Lower lobe of right lung (tissue), 2 donors: Measurements from ENCODE around the gene MAPRE2. TPM values are rescaled to one million over a fixed set of nuclear protein-coding genes. Genes with fewer than 3 reads are reported as not detected.
"Not testable (repeated sequence)": the region's sequence is repeated elsewhere in the genome, so short reads cannot be mapped to it uniquely, and the experiment has no call there.

Source experiments
- ATAC-seq, 2 donors: fragments of 200-7000 bp; cut with Tn5 transposase; one replicate each; pipeline ENCODE4 v1.9.1; 2020 to 2022; ENCODE audit warnings: mild to moderate bottlenecking in 2 of 2, moderate library complexity in 2 of 2
- DNase-seq: peaks from one replicate; pipeline ENCODE4 v3.0.0-alpha.2; 2020
- H3K27ac ChIP-seq: fragments of 200-600 bp; one replicate; pipeline ENCODE4 v1.8.0; 2022
- H3K27me3 ChIP-seq: fragments of 200-600 bp; one replicate; pipeline ENCODE4 v1.8.0; 2022; ENCODE audit warnings: low read depth
- H3K36me3 ChIP-seq: fragments of 200-600 bp; one replicate; pipeline ENCODE4 v1.8.0; 2022; ENCODE audit warnings: mild to moderate bottlenecking
- H3K4me1 ChIP-seq: fragments of 200-600 bp; one replicate; pipeline ENCODE4 v1.8.0; 2022
- H3K4me3 ChIP-seq: fragments of 200-600 bp; one replicate; pipeline ENCODE4 v1.8.0; 2022; ENCODE audit warnings: mild to moderate bottlenecking
- H3K9me3 ChIP-seq: fragments of 200-600 bp; one replicate; pipeline ENCODE4 v1.8.0; 2022
- intact Hi-C: fragments of 100-400 bp; cut with DNase I; formaldehyde crosslinking; loops from one replicate; pipeline ENCODE4 v1.11.0; 2022
- total RNA-seq: library from RNA; stranded (reverse); fragmentation: NEBNext Ultra II Directional; extraction: Animal tissue kit (Norgen Biotek cat#: 25700); gene quantifications from one replicate; pipeline ENCODE4 v1.2.1, GENCODE V29; 2021
- TF ChIP-seq, protein P1 (sequence below): fragments of 200-600 bp; IDR thresholded peaks from one replicate; pipeline ENCODE4 v1.8.0; 2022; ENCODE audit warnings: antibody characterized with exemption, mild to moderate bottlenecking
- donor health status: DM: no; HTN: yes; CAD: no; lungs with severe emphysema.

MAPRE2 gene
- total RNA-seq, 1 donor from 2014 or later, result 33.8 TPM

DNA sequence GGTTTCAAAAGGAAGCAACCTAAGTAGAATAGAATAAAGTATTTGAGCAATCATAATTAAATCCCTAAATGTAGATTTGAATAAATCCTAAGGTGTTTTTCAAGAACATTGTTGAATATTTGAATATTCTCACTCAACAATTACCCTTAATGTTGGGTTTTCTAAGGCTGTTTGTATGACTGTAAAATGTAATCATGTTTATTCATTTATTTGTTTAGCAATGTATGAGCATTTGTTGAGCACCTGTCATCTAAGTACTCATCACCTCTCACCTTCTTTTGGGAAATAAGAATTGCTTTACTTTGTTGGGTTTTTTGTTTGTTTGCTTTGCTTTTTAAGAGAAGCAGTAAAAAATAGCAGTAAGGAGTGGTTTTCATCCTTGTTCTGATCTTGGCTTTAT is 66.0 kb downstream of the MAPRE2 start:
- TF ChIP-seq, protein P1, sequence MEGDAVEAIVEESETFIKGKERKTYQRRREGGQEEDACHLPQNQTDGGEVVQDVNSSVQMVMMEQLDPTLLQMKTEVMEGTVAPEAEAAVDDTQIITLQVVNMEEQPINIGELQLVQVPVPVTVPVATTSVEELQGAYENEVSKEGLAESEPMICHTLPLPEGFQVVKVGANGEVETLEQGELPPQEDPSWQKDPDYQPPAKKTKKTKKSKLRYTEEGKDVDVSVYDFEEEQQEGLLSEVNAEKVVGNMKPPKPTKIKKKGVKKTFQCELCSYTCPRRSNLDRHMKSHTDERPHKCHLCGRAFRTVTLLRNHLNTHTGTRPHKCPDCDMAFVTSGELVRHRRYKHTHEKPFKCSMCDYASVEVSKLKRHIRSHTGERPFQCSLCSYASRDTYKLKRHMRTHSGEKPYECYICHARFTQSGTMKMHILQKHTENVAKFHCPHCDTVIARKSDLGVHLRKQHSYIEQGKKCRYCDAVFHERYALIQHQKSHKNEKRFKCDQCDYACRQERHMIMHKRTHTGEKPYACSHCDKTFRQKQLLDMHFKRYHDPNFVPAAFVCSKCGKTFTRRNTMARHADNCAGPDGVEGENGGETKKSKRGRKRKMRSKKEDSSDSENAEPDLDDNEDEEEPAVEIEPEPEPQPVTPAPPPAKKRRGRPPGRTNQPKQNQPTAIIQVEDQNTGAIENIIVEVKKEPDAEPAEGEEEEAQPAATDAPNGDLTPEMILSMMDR, result no peak
- DNase-seq, result no peak
- Histone ChIP-seq H3K27me3 (no peaks in the 10 kb centered on the region), H3K27ac (no peak overlapping the region), H3K4me1 (no peaks in the 10 kb centered on the region), H3K9me3 (no peaks in the 10 kb centered on the region), H3K4me3 (no peak overlapping the region), H3K36me3 (peaks cover 3% of the 10 kb centered on the region)
- intact Hi-C loops, result no loop called here
- no peak for ATAC-seq

DNA sequence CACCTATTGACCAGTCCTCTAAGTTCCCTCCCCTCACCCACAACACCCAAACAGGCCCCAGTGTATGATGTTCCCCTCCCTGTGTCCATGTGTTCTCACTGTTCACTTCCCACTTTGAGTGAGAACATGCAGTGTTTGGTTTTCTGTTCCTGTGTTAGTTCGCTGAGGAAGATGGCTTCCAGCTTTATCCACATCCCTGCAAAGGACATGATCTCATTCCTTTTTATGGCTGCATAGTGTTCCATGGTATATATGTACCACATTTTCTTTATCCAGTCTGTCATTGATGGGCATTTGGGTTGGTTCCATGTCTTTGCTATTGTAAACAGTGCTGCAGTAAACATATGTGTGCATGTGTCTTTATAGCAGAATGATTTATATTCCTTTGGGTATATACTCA is 66.9 kb downstream of the MAPRE2 start:
- H3K36me3 ChIP-seq, H3K27ac ChIP-seq, H3K4me3 ChIP-seq, intact Hi-C loops, H3K4me1 ChIP-seq, H3K27me3 ChIP-seq, DNase-seq, ATAC-seq, H3K9me3 ChIP-seq: not testable (repeated sequence)

DNA sequence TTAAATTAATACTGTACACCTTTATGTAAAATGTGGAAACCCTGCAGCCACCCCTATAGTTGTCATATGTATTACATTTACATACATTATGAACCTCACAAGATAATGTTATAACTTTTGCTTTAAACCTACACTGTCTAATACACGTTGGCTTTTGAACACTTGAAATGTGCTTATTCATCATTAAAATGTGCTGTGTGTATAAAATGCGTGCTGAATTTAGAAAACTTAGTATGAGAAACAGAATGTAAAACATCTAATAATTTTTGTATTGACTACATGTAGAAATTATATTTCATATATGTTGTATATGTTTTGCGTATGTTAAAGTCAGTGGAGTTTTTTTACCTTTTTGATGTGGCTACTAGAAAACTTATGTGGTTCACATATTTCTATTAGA is 68.8 kb downstream of the MAPRE2 start:
- TF ChIP-seq, protein P1, result no peak
- intact Hi-C loops, result no loop called here

DNA sequence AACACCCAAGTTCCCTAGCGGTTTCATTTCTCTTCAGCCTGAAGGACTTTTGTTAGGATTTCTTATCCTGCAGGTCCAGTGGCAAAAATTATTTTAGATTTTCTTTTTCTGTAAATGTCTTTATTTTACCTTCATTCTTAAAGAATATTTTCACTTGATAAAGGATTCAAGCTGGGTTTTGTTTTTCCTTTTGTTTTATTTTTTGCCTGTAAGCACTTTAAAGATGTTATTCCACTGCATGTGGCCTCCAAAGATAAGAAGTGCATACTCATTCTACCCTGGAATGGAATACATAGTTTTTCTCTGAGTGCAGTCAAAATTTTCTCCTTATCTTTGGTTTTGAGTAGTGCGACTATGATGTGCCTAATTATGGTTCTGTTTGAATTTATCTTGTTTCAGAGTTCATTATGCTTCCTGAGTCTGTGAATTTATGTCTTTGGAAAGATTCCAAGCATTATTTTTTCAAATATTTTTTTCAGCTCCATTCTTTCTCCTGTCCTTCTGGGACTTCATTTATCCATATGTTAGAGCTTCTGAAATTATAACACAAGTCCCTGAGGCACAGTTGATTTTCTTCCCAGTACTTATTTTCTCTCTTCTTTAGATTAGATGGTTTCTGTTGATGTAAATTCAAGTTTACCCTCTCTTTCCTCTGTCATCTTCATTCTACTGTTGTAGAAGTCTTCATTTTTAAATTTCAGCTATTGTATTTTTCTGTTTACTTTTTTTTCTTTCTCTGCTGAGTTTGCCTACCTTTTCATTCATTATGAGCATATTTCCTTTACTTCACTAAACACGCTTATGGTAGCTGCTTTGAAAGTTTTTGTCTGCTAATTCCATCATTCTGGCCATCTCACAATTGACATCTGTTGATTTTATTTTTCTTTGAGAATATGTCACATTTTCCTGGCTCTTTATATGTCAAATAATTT is 69.6 kb downstream of the MAPRE2 start:
- intact Hi-C loops, result no loop called here

More for the DNA sequence above, 68.8 kb downstream of the MAPRE2 start:
- Histone ChIP-seq H3K4me1 (no peaks in the 10 kb centered on the region), H3K9me3 (no peaks in the 10 kb centered on the region), H3K4me3 (no peak overlapping the region), H3K36me3 (no peaks in the 10 kb centered on the region), H3K27me3 (no peaks in the 10 kb centered on the region), H3K27ac (no peak overlapping the region)
- DNase-seq (no peak), ATAC-seq (no peak)

DNA sequence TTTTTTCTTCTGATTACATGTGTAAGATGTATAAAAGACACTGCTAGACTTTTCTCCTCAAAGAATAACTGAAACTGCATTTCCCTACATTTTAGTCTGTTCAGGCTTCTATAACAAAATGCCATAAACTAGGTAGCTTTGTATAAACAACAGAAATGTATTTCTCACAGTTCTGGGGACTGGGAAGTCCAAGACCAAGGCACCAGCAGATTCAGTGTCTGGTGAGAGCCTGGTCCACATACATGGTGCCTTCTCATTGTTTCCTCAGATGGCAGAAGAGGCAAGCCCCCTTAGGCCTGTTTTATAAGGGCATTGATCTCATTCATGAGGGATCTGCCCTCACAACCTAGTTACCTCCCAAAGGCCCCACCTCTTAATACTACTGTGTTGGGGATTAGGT is 71.5 kb downstream of the MAPRE2 start:
- intact Hi-C loops, result no loop called here
- peaks cover 12% of the 10 kb centered on the region for H3K4me1 ChIP-seq
- no peaks in the 10 kb centered on the region for H3K27me3 ChIP-seq
- H3K27ac ChIP-seq, result no peak overlapping the region
- H3K9me3 ChIP-seq, result no peaks in the 10 kb centered on the region
- TF ChIP-seq, protein P1, result no peak
- H3K4me3 ChIP-seq, result no peak overlapping the region
- ATAC-seq, result no peak
- H3K36me3 ChIP-seq, result no peaks in the 10 kb centered on the region
- no peak for DNase-seq

More for the DNA sequence above, 69.6 kb downstream of the MAPRE2 start:
- Histone ChIP-seq H3K4me1 (no peaks in the 10 kb centered on the region), H3K27ac (no peak overlapping the region), H3K36me3 (no peaks in the 10 kb centered on the region), H3K4me3 (no peak overlapping the region), H3K9me3 (no peaks in the 10 kb centered on the region), H3K27me3 (no peaks in the 10 kb centered on the region)
- no peak for DNase-seq
- ATAC-seq, result no peak
- TF ChIP-seq, protein P1, result no peak

DNA sequence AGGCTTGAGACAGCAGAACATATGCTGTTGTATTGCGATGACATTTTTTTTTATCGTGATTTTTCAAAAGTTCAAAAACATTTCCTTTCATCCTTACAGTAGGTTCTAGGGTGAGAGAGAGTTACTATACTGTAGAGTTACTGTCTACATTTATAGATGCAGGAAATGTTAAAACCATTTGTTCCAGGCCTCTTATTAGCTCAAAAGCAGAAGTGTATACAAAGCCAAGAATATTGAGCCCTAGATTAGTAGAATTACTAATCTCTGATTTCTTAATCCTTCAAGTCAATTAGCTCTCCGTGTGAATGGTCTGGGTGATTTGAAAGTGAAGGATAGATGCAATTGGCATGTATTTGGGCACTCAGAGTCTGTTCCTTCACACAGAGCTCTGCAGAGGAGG is 73.1 kb downstream of the MAPRE2 start:
- ATAC-seq (no peak), DNase-seq (no peak)
- Histone ChIP-seq H3K36me3 (no peaks in the 10 kb centered on the region), H3K9me3 (no peaks in the 10 kb centered on the region), H3K4me3 (no peak overlapping the region), H3K4me1 (peaks cover 24% of the 10 kb centered on the region), H3K27me3 (no peaks in the 10 kb centered on the region), H3K27ac (no peak overlapping the region)
- intact Hi-C loops, result no loop called here
- TF ChIP-seq, protein P1, result no peak
